ENCODE measurements around the gene PAAF1. TPM values are rescaled to one million over a fixed set of nuclear protein-coding genes. Genes with fewer than 3 reads are reported as not detected.

The PAAF1 gene
- polyA plus RNA-seq, 4 donors: 9.2 to 31.7 (median 13.6) TPM

DNA sequence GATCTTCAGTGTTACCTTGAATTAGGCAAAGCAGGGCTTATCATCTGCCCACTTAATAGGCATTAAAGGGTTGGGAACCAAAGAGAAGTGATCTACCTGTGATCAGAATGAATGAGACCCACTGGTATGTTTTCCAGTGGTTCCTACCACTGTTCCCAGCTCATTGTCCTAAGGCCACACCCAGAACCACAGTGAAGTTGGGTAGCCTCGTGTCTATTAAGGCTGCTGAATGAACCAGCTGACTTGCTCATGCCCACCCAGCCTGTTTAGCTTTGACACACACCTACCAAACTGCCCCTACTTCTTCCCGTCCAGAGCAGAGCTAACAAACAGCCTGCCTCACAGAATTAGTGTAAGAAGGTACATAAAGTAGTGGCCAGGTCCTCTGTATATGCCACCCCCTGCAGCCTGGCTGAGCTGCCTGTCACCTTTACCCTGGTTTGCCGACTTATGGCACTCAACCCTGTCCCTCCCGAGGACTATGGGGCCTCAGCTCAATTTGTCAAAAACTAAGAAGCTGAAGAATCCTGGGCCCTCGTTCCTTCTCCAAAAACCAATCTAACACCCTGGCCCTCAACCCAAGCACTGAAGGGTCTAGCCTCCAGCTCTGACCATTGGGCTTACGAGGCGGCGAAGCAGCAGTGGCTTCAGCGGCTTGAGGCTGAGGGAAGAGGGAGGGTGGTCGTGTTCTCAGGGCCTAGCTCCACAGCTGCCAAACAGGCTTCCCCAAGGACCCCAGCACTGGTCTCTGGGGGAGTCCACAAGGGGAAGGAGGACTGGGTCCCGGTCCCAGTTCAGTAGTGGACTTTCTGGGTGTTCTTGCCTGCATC, 96.0 kb downstream of the PAAF1 start:
- H3K27me3 ChIP-seq (ENCODE audit: control insufficient read depth in 3 of 3, insufficient read depth in 3 of 3, low read length in 3 of 3): no peaks in the 10 kb centered on the region
- WGBS, 3 donors: 62 to 79% (median 70%) methylated on average over 10 to 11 of the region's 11 CpGs

GRCh38 chr11:73974604-73975478, 98.0 kb downstream of the PAAF1 start:
- Histone ChIP-seq H3K27me3 (ENCODE audit: control insufficient read depth in 3 of 3, insufficient read depth in 3 of 3, low read length in 3 of 3) (no peaks in the 10 kb centered on the region), H3K4me3 (ENCODE audit: low read depth in 1 of 3, low read length in 3 of 3) (no peak overlapping the region), H3K9me3 (ENCODE audit: control insufficient read depth in 2 of 2, insufficient read depth in 1 of 2, low read depth in 1 of 2, low read length in 1 of 2) (no peaks in the 10 kb centered on the region), H3K36me3 (ENCODE audit: control insufficient read depth in 3 of 3, insufficient read depth in 2 of 3, low read depth in 1 of 3, low read length in 3 of 3) (peaks cover 3 to 62% (median 13%) of the 10 kb centered on the region in 3 donors), H3K4me1 (ENCODE audit: control insufficient read depth in 3 of 3, insufficient read depth in 2 of 3, low read depth in 1 of 3, low read length in 2 of 3) (peaks cover 0 to 4% (median 4%) of the 10 kb centered on the region in 3 donors), H3K27ac (ENCODE audit: low read depth in 1 of 3, low read length in 2 of 3) (peak overlapping the region in 1 of 3 donors; percentile 1)
- no peak for DNase-seq
- no peak for FAIRE-seq
- 89 to 92% (median 89%) methylated on average over 13 of the region's 13 CpGs for WGBS, 3 donors

More for the DNA sequence above, 96.0 kb downstream of the PAAF1 start:
- no peak for DNase-seq
- Histone ChIP-seq H3K36me3 (ENCODE audit: control insufficient read depth in 3 of 3, insufficient read depth in 2 of 3, low read depth in 1 of 3, low read length in 3 of 3) (peaks cover 3 to 46% (median 13%) of the 10 kb centered on the region in 3 donors), H3K4me1 (ENCODE audit: control insufficient read depth in 3 of 3, insufficient read depth in 2 of 3, low read depth in 1 of 3, low read length in 2 of 3) (peaks cover 0 to 4% (median 0%) of the 10 kb centered on the region in 3 donors), H3K27ac (ENCODE audit: low read depth in 1 of 3, low read length in 2 of 3) (peak overlapping the region in 1 of 3 donors; percentile 23), H3K9me3 (ENCODE audit: control insufficient read depth in 2 of 2, insufficient read depth in 1 of 2, low read depth in 1 of 2, low read length in 1 of 2) (no peaks in the 10 kb centered on the region), H3K4me3 (ENCODE audit: low read depth in 1 of 3, low read length in 3 of 3) (no peak overlapping the region)
- FAIRE-seq: no peak

DNA sequence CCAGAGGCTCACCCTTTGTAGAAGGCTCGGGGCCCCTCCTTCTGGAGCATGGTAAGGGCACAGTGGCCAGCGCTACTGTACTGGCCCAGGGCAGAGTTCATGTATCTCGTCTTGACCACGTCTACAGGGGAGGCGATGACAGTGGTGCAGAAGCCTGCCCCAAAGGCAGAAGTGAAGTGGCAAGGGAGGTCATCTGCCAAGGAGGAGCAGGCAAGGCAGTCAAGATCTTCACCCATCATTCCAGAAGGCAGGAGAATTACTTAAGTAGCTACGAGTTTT, 98.6 kb downstream of the PAAF1 start:
- Histone ChIP-seq H3K4me1 (ENCODE audit: control insufficient read depth in 3 of 3, insufficient read depth in 2 of 3, low read depth in 1 of 3, low read length in 2 of 3) (peaks cover 0 to 8% (median 4%) of the 10 kb centered on the region in 3 donors), H3K27me3 (ENCODE audit: control insufficient read depth in 3 of 3, insufficient read depth in 3 of 3, low read length in 3 of 3) (no peaks in the 10 kb centered on the region), H3K4me3 (ENCODE audit: low read depth in 1 of 3, low read length in 3 of 3) (no peak overlapping the region), H3K36me3 (ENCODE audit: control insufficient read depth in 3 of 3, insufficient read depth in 2 of 3, low read depth in 1 of 3, low read length in 3 of 3) (peaks cover 3 to 66% (median 13%) of the 10 kb centered on the region in 3 donors), H3K27ac (ENCODE audit: low read depth in 1 of 3, low read length in 2 of 3) (no peak overlapping the region), H3K9me3 (ENCODE audit: control insufficient read depth in 2 of 2, insufficient read depth in 1 of 2, low read depth in 1 of 2, low read length in 1 of 2) (no peaks in the 10 kb centered on the region)
- FAIRE-seq (no peak), DNase-seq (no peak)
- WGBS, 3 donors: 83 to 87% (median 86%) methylated on average over 6 of the region's 6 CpGs

- FAIRE-seq: no peak
- 83 to 89% (median 85%) methylated on average over 14 of the region's 14 CpGs for WGBS, 3 donors
- Histone ChIP-seq H3K27ac (ENCODE audit: low read depth in 1 of 3, low read length in 2 of 3) (no peak overlapping the region), H3K4me3 (ENCODE audit: low read depth in 1 of 3, low read length in 3 of 3) (no peak overlapping the region), H3K36me3 (ENCODE audit: control insufficient read depth in 3 of 3, insufficient read depth in 2 of 3, low read depth in 1 of 3, low read length in 3 of 3) (peaks cover 5 to 77% (median 13%) of the 10 kb centered on the region in 3 donors), H3K4me1 (ENCODE audit: control insufficient read depth in 3 of 3, insufficient read depth in 2 of 3, low read depth in 1 of 3, low read length in 2 of 3) (peaks cover 0 to 18% (median 4%) of the 10 kb centered on the region in 3 donors), H3K9me3 (ENCODE audit: control insufficient read depth in 2 of 2, insufficient read depth in 1 of 2, low read depth in 1 of 2, low read length in 1 of 2) (no peaks in the 10 kb centered on the region), H3K27me3 (ENCODE audit: control insufficient read depth in 3 of 3, insufficient read depth in 3 of 3, low read length in 3 of 3) (no peaks in the 10 kb centered on the region)
- DNase-seq: no peak
These were observed 99.8 kb downstream of the PAAF1 start for GRCh38 chr11:73976451-73977151.

- Histone ChIP-seq H3K27me3 (ENCODE audit: control insufficient read depth in 3 of 3, insufficient read depth in 3 of 3, low read length in 3 of 3) (no peaks in the 10 kb centered on the region), H3K4me3 (ENCODE audit: low read depth in 1 of 3, low read length in 3 of 3) (no peak overlapping the region), H3K4me1 (ENCODE audit: control insufficient read depth in 3 of 3, insufficient read depth in 2 of 3, low read depth in 1 of 3, low read length in 2 of 3) (peaks cover 0 to 18% (median 4%) of the 10 kb centered on the region in 3 donors), H3K9me3 (ENCODE audit: control insufficient read depth in 2 of 2, insufficient read depth in 1 of 2, low read depth in 1 of 2, low read length in 1 of 2) (no peaks in the 10 kb centered on the region), H3K36me3 (ENCODE audit: control insufficient read depth in 3 of 3, insufficient read depth in 2 of 3, low read depth in 1 of 3, low read length in 3 of 3) (peaks cover 5 to 71% (median 13%) of the 10 kb centered on the region in 3 donors), H3K27ac (ENCODE audit: low read depth in 1 of 3, low read length in 2 of 3) (no peak overlapping the region)
- no peak for FAIRE-seq
- DNase-seq: no peak
- WGBS, 3 donors: 95 to 97% (median 96%) methylated on average over 18 of the region's 18 CpGs
These were observed 101.2 kb downstream of the PAAF1 start for GRCh38 chr11:73977856-73978519.

GRCh38 chr11:73978576-73979086, 101.8 kb downstream of the PAAF1 start:
- H3K36me3 ChIP-seq (ENCODE audit: control insufficient read depth in 3 of 3, insufficient read depth in 2 of 3, low read depth in 1 of 3, low read length in 3 of 3): peaks cover 5 to 66% (median 13%) of the 10 kb centered on the region in 3 donors
- DNase-seq: no peak
- peaks cover 0 to 21% (median 4%) of the 10 kb centered on the region in 3 donors for H3K4me1 ChIP-seq (ENCODE audit: control insufficient read depth in 3 of 3, insufficient read depth in 2 of 3, low read depth in 1 of 3, low read length in 2 of 3)
- no peak for FAIRE-seq
- H3K27me3 ChIP-seq (ENCODE audit: control insufficient read depth in 3 of 3, insufficient read depth in 3 of 3, low read length in 3 of 3): no peaks in the 10 kb centered on the region
- H3K4me3 ChIP-seq (ENCODE audit: low read depth in 1 of 3, low read length in 3 of 3): no peak overlapping the region
- peak overlapping the region in 1 of 3 donors; percentile 11 for H3K27ac ChIP-seq (ENCODE audit: low read depth in 1 of 3, low read length in 2 of 3)
- 93 to 95% (median 94%) methylated on average over 3 of the region's 3 CpGs for WGBS, 3 donors
- no peaks in the 10 kb centered on the region for H3K9me3 ChIP-seq (ENCODE audit: control insufficient read depth in 2 of 2, insufficient read depth in 1 of 2, low read depth in 1 of 2, low read length in 1 of 2)

- H3K4me3 ChIP-seq (ENCODE audit: low read depth in 1 of 3, low read length in 3 of 3): peak overlapping the region in 2 of 3 donors; percentile 46 to 66
- FAIRE-seq (no peak), DNase-seq (peak; percentile 80 to 85)
- H3K4me1 ChIP-seq (ENCODE audit: control insufficient read depth in 3 of 3, insufficient read depth in 2 of 3, low read depth in 1 of 3, low read length in 2 of 3): peaks cover 0 to 23% (median 0%) of the 10 kb centered on the region in 3 donors
- no peaks in the 10 kb centered on the region for H3K27me3 ChIP-seq (ENCODE audit: control insufficient read depth in 3 of 3, insufficient read depth in 3 of 3, low read length in 3 of 3)
- 10 to 40% (median 21%) methylated on average over 6 of the region's 6 CpGs for WGBS, 3 donors
- no peaks in the 10 kb centered on the region for H3K9me3 ChIP-seq (ENCODE audit: control insufficient read depth in 2 of 2, insufficient read depth in 1 of 2, low read depth in 1 of 2, low read length in 1 of 2)
- H3K36me3 ChIP-seq (ENCODE audit: control insufficient read depth in 3 of 3, insufficient read depth in 2 of 3, low read depth in 1 of 3, low read length in 3 of 3): peaks cover 5 to 52% (median 10%) of the 10 kb centered on the region in 3 donors
- H3K27ac ChIP-seq (ENCODE audit: low read depth in 1 of 3, low read length in 2 of 3): peak overlapping the region; percentile 35 to 95 (median 92)
These were observed 103.5 kb downstream of the PAAF1 start for GRCh38 chr11:73980001-73980961.

Measured in small intestine (tissue), 7 donors.